C4-2B (cell line): ENCODE results near the gene OR2AK2.

Experiments
- ZFX ChIP-seq: fragments of 450-650 bp; IDR thresholded peaks from 2 replicates; pipeline ENCODE4 v1.6.1; 2017
- TF ChIP-seq, protein P1 (sequence below): fragments of 450-650 bp; conservative IDR thresholded peaks from 2 replicates; pipeline ENCODE4 v1.5.1; 2017; ENCODE audit warnings: mild to moderate bottlenecking

- TF ChIP-seq, protein P1, sequence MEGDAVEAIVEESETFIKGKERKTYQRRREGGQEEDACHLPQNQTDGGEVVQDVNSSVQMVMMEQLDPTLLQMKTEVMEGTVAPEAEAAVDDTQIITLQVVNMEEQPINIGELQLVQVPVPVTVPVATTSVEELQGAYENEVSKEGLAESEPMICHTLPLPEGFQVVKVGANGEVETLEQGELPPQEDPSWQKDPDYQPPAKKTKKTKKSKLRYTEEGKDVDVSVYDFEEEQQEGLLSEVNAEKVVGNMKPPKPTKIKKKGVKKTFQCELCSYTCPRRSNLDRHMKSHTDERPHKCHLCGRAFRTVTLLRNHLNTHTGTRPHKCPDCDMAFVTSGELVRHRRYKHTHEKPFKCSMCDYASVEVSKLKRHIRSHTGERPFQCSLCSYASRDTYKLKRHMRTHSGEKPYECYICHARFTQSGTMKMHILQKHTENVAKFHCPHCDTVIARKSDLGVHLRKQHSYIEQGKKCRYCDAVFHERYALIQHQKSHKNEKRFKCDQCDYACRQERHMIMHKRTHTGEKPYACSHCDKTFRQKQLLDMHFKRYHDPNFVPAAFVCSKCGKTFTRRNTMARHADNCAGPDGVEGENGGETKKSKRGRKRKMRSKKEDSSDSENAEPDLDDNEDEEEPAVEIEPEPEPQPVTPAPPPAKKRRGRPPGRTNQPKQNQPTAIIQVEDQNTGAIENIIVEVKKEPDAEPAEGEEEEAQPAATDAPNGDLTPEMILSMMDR, result no peak
- no peak for TF ChIP-seq ZFX
Measured at GRCh38 chr1:248013229-248013710, 48.2 kb downstream of the OR2AK2 start, which contains the start of gene OR2L5.
